GM19438 (cell line): ENCODE measurements around the gene EVC.

ENCODE experiments used
- ATAC-seq: cut with Tn5 transposase; IDR thresholded peaks from one replicate; pipeline ENCODE4 v1.9.1; 2021; ENCODE audit warnings: low read depth; ENCODE audit not compliant: unreplicated experiment

Gene EVC

GRCh38 chr4:5730436-5730835, 19.4 kb downstream of the EVC start:
- no peak for ATAC-seq

- no peak for ATAC-seq
Measured at GRCh38 chr4:5730993-5731990, 20.3 kb downstream of the EVC start.

- ATAC-seq: no peak
Measured at GRCh38 chr4:5732158-5732557, 21.2 kb downstream of the EVC start.

GRCh38 chr4:5734853-5735252, 23.9 kb downstream of the EVC start:
- no peak for ATAC-seq

- ATAC-seq: no peak
Measured at GRCh38 chr4:5735463-5735862, 24.5 kb downstream of the EVC start.

GRCh38 chr4:5738061-5738460, 27.1 kb downstream of the EVC start:
- no peak for ATAC-seq

GRCh38 chr4:5742388-5742787, 31.4 kb downstream of the EVC start:
- no peak for ATAC-seq

GRCh38 chr4:5742968-5743367, 32.0 kb downstream of the EVC start:
- no peak for ATAC-seq

GRCh38 chr4:5746250-5746649, 35.2 kb downstream of the EVC start:
- ATAC-seq: no peak

- ATAC-seq: no peak
Measured at GRCh38 chr4:5746829-5747737, 36.1 kb downstream of the EVC start.

- ATAC-seq: no peak
Measured at GRCh38 chr4:5747738-5748375, 36.9 kb downstream of the EVC start.

GRCh38 chr4:5749568-5749967, 38.6 kb downstream of the EVC start:
- ATAC-seq: no peak

GRCh38 chr4:5750052-5750945, 39.3 kb downstream of the EVC start:
- ATAC-seq: no peak

GRCh38 chr4:5750946-5751665, 40.1 kb downstream of the EVC start:
- ATAC-seq: no peak

- ATAC-seq: no peak
Measured at GRCh38 chr4:5751666-5752375, 40.8 kb downstream of the EVC start.

- ATAC-seq: no peak
Measured at GRCh38 chr4:5752376-5753184, 41.6 kb downstream of the EVC start.

- ATAC-seq: no peak
Measured at GRCh38 chr4:5753366-5753765, 42.4 kb downstream of the EVC start.
